IPS-15b (cell line): ENCODE results near the gene TNRC6B.

Experiments
- H3K27me3 ChIP-seq: one replicate; pipeline ENCODE4 v1.6.1; 2013; ENCODE audit warnings: low read length; ENCODE audit not compliant: control insufficient read depth, insufficient read depth
- H3K36me3 ChIP-seq: one replicate; pipeline ENCODE4 v1.6.1; 2013; ENCODE audit warnings: low read length; ENCODE audit not compliant: control insufficient read depth, insufficient read depth
- H3K4me1 ChIP-seq: one replicate; pipeline ENCODE4 v1.6.1; 2013; ENCODE audit warnings: mild to moderate bottlenecking, low read length; ENCODE audit not compliant: control insufficient read depth, insufficient read depth
- H3K4me3 ChIP-seq: one replicate; pipeline ENCODE4 v1.5.1; 2013; ENCODE audit warnings: low read depth, low read length
- H3K9ac ChIP-seq: one replicate; pipeline ENCODE4 v1.6.1; 2013; ENCODE audit warnings: low read depth, mild to moderate bottlenecking, low read length
- H3K9me3 ChIP-seq: one replicate; pipeline ENCODE4 v1.6.1; 2013; ENCODE audit warnings: mild to moderate bottlenecking, low read length; ENCODE audit not compliant: control insufficient read depth, insufficient read depth

Gene TNRC6B

DNA sequence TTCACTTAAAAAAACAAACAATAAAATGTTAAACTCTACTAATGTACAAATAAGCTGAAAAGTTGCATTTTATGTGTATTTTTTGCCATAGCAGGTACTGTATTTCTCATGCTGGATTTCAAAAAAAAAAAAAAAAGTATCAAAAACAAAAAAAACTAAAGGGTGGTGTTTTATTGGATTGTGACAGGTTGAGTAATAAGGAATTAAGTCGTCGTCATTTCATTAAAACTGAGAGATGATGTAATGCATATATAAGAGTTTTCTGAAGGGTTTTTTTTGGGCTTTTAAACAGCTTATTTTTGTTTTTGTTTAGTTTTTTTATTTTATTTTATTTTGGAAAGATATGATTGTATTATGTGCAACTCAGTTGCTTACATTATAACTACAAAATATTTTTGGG is 157.6 kb downstream of the TNRC6B start:
- Histone ChIP-seq H3K4me1 (peaks cover 29% of the 10 kb centered on the region), H3K4me3 (no peak overlapping the region), H3K9ac (no peak overlapping the region), H3K36me3 (no peaks in the 10 kb centered on the region), H3K27me3 (no peaks in the 10 kb centered on the region), H3K9me3 (no peaks in the 10 kb centered on the region)

DNA sequence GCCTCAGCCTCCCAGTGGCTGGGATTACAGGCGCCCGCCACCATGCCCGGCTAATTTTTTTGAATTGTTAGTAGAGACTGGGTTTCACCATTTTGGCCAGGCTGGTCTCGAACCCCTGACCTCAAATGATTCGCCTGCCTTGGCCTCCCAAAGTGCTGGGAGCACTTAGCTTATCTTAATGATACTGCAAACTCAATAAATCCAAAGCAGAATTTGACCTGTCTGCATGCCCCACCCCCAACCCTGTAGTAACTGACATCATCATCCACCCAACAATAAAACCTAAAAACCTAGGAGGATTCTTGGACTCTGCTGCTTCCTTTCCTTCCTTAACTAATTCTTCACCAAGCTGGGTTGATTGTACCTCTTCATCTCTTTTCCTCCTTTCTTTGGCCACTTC is 162.3 kb downstream of the TNRC6B start:
- Histone ChIP-seq H3K4me1 (no peaks in the 10 kb centered on the region), H3K27me3 (no peaks in the 10 kb centered on the region), H3K4me3 (no peak overlapping the region), H3K9me3 (no peaks in the 10 kb centered on the region), H3K36me3 (no peaks in the 10 kb centered on the region), H3K9ac (no peak overlapping the region)

DNA sequence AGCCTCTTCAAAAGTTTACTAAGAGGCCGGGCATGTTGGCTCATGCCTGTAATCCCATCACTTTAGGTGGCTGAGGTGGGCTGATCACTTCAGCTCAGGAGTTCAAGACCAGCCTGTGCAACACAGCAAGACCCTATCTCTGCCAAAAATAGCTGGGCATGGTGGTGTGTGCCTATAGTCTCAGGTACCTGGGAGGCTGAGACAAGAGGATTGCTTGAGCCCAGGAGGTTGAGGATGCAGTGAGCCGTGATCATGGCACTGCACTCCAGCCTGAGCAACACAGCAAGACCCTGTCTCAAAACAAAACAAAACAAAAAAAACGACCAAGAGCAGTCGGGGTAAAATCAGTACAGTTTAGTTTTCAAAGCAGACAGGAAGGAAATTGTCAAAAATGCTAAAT is 163.9 kb downstream of the TNRC6B start:
- no peaks in the 10 kb centered on the region for H3K9me3 ChIP-seq
- H3K4me3 ChIP-seq = no peak overlapping the region
- no peaks in the 10 kb centered on the region for H3K4me1 ChIP-seq

DNA sequence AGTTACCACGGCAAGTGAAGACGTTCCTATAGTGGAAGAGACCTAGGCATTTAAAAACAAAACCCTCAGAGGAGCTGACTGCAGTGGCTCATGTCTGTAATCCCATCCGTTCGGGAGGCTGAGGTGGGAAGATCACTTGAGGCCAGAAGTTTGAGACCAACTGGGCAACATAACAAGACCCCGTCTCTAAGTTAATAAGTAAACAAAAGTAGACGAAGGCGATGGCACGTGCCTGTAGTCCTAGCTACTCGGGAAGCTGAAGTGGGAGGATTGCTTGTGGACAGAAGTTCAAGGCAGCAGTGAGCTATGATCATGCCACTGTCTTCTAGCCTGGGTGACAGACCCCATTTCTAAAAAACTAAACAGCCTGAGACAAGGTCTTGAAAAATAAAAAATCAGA is 164.8 kb downstream of the TNRC6B start:
- H3K4me1 ChIP-seq = peaks cover under 1% of the 10 kb centered on the region
- no peaks in the 10 kb centered on the region for H3K9me3 ChIP-seq
- no peak overlapping the region for H3K9ac ChIP-seq
- H3K36me3 ChIP-seq = no peaks in the 10 kb centered on the region
- H3K4me3 ChIP-seq = no peak overlapping the region
- H3K27me3 ChIP-seq = no peaks in the 10 kb centered on the region

More for the DNA sequence above, 163.9 kb downstream of the TNRC6B start:
- no peak overlapping the region for H3K9ac ChIP-seq
- H3K27me3 ChIP-seq = no peaks in the 10 kb centered on the region
- H3K36me3 ChIP-seq = no peaks in the 10 kb centered on the region

DNA sequence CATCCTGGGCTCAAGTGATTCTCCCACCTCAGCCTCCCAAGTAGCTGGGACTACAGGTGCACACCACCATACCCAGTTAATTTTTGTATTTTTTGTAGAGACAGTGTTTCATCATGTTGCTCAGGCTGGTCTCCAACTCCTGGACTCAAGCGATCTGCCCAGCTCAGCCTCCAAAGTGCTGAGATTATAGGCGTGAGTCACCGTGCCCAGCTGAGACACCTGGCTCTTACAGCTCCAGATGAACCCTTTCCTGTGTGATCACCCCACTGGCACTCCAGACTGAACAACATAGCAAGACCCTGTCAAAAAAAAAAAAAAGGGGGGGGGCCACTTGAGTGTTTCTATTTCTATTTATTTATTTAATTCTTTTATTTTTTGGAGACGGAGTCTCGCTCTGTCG is 167.5 kb downstream of the TNRC6B start:
- H3K4me3 ChIP-seq = peak overlapping the region; percentile 96
- peaks cover 5% of the 10 kb centered on the region for H3K4me1 ChIP-seq
- no peaks in the 10 kb centered on the region for H3K27me3 ChIP-seq
- no peak overlapping the region for H3K9ac ChIP-seq
- peaks cover 13% of the 10 kb centered on the region for H3K36me3 ChIP-seq
- H3K9me3 ChIP-seq = no peaks in the 10 kb centered on the region

DNA sequence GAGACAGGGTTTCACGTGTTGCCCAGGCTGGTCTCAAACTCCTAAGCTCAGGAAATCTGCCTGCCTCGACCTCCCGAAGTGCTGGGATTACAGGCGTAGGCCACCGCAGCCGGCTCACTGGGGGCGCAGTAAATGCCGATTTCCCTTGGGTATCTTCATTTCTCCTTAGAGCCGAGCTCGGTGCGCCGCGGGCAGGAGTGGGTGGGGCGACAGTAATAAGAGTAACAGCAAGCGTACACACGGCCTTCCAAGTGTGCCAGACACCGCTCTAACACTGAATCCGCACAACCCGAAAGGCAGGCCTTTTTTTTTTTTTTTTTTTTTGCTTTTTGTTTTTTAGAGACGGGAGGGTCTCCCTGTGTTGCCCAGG is 168.1 kb downstream of the TNRC6B start:
- Histone ChIP-seq H3K4me3 (peak overlapping the region; percentile 96), H3K4me1 (peaks cover 5% of the 10 kb centered on the region), H3K36me3 (peaks cover 19% of the 10 kb centered on the region), H3K9me3 (no peaks in the 10 kb centered on the region), H3K27me3 (no peaks in the 10 kb centered on the region), H3K9ac (peak overlapping the region; percentile 88)

DNA sequence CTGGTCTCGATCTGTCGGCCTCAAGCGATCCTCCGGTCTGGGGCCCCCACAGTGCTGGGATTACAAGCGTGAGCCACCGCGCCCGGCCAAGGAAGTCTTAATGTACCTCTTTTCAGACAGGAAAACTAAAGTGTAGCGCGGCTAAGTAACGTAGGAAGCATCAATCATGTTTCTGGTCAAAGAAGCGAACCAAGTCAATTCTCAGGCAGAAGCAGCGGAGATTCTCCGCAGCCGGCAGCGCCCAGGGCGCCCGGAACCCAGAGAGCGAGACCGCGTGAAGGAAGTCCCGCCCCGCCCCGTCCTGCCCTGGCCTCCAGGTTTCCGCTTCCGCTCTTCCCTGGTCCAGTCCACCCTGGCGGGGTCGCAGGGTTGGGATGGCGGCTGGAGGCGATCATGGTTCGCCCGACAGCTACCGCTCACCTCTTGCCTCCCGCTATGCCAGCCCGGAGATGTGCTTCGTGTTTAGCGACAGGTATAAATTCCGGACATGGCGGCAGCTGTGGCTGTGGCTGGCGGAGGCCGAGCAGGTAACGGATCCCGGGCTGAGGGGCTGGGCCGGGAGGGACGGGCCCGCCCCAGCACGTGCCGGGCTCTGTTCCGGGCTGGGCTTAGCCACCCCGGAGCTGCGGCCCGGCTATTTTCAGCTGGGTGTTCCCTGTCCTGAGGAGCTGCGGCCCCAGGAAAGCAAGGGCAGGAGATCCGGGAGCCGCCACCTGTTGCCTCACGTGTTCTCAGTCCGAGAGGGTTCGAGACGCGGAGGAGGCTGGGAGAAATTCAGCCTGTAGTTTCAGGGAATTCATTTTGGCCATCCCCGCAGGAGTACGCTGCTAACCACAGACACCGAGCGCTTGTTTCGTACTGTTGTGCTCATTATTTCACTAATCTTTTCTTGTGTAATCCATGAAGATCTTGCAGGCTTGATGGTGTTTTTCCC is 168.7 kb downstream of the TNRC6B start, which contains the start of gene ADSL:
Gene ADSL, plus strand, starts transcription at position 316 of the 934 bp plus-strand sequence. Its CDS starts 59 bp downstream, at position 375.
- peak within 1 kb of the TSS; percentile 96 for H3K4me3 ChIP-seq
- peak within 1 kb of the TSS; percentile 88 for H3K9ac ChIP-seq
- H3K9me3 ChIP-seq = no peaks in the 10 kb centered on the region
- peaks cover 5% of the 10 kb centered on the region for H3K4me1 ChIP-seq
- H3K36me3 ChIP-seq = peaks cover 21% of the 10 kb centered on the region
- no peaks in the 10 kb centered on the region for H3K27me3 ChIP-seq

DNA sequence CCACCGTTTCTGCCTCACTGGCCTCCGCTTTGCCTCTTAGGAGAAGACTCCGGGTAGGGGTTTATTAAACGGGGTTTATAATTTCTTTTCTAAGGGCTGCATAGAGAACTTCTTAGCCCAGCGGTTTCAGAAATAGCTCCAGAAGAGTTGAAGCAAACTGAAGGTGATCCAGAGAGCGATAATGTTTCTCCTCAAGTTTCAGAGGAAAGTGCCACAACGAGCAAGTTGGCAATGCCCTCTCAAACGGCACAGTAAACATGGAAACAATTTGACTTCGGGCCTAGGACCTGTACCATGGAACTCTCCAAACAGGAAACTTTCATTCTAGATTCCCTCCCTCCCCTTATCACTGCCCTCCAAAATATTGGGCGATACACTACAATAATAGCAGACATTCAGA is 169.6 kb downstream of the TNRC6B start:
- Histone ChIP-seq H3K9me3 (no peaks in the 10 kb centered on the region), H3K4me3 (peak overlapping the region; percentile 96), H3K4me1 (peaks cover 5% of the 10 kb centered on the region), H3K36me3 (peaks cover 27% of the 10 kb centered on the region), H3K27me3 (no peaks in the 10 kb centered on the region), H3K9ac (peak overlapping the region; percentile 71)

DNA sequence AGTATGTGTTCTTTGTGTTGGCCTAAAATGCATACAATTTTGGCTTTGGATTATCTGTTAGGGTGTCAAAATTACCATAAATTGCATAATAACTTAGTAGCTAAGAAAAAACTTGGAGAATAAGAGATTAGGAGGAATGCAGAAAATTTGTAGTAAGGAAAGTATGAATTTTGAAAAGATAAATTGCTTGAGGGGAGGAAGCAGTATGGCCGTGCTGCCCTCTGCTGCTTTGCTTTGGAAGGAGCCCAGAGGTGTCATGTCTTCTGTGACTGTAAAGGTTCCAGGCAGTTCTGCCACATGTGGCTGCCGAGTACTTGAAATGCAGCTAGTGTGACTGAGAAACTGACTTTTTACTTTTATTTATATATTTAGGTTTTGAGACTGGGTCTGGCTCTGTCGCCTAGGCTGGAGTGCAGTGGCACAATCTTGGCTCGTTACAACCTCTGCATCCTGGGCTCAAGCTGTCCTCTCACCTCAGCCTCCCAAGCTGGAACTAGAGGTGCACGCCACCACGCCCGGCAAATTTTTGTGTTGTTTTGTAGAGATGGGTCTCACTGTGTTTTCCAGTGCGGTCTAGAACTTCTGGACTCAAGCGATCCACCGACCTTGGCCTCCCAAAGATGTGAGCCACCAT is 170.4 kb downstream of the TNRC6B start:
- H3K4me3 ChIP-seq = peak overlapping the region; percentile 96
- no peaks in the 10 kb centered on the region for H3K27me3 ChIP-seq
- peaks cover 5% of the 10 kb centered on the region for H3K4me1 ChIP-seq
- no peak overlapping the region for H3K9ac ChIP-seq
- peaks cover 29% of the 10 kb centered on the region for H3K36me3 ChIP-seq
- no peaks in the 10 kb centered on the region for H3K9me3 ChIP-seq

DNA sequence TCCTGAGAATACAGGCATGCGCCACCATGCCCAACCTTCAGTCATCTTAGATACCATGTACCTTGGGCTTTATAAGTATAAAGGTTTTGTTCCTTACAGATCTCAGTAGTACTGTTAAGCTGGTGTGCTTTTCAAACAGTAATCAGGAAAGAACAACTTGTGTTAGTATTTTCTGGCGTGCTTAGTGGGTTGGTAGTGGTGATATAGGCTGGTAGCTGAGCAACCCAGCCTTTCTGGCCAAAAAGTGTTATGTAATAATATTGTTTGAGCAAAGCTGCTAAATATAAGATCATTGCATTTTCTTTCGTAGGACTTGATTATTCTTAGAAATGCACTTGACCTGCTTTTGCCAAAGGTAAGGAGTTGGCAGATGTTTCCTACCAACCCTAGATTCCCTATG is 175.0 kb downstream of the TNRC6B start:
- Histone ChIP-seq H3K4me3 (no peak overlapping the region), H3K9me3 (no peaks in the 10 kb centered on the region), H3K9ac (no peak overlapping the region), H3K4me1 (peaks cover 2% of the 10 kb centered on the region), H3K36me3 (peaks cover 55% of the 10 kb centered on the region), H3K27me3 (no peaks in the 10 kb centered on the region)

DNA sequence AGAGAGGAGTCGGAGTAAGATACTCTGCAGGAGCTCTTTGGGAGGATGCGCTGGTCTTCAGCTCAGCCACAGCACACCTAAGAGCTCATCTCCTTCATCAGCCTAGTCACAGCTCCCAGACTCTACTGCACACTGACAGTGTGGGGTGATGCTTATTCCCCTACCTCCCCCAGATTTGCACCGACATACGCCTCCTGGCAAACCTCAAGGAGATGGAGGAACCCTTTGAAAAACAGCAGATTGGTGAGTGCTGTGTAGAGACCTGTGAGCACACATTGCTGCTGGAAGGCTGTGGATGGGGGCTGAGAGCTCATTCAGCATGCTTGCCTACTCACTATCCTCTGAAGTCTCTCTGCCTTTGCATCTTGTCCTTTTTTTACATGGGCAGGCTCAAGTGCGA is 183.4 kb downstream of the TNRC6B start:
- Histone ChIP-seq H3K9me3 (no peaks in the 10 kb centered on the region), H3K9ac (no peak overlapping the region), H3K4me3 (no peak overlapping the region), H3K27me3 (no peaks in the 10 kb centered on the region), H3K36me3 (peaks cover 69% of the 10 kb centered on the region), H3K4me1 (no peaks in the 10 kb centered on the region)

DNA sequence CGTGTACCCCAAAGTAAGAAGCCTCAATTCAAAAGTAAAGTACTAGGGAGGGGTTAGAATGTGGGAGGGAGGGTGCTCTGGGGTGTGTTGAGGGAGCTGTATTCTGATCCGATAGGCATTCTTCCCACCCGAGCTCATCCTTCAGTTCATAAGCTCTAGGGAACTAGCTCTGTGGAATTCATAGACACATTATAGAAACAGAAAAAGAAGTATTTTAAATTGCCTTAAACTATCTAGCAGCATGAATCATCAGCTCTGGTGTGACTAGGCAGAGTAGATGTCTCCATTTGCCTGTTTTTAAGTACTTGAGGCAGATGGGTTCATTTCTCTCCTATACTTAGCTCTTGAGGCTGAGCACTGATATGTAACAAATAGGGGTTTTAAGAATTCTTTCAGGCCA is 185.3 kb downstream of the TNRC6B start:
- H3K9ac ChIP-seq = no peak overlapping the region
- peaks cover 72% of the 10 kb centered on the region for H3K36me3 ChIP-seq
- H3K4me1 ChIP-seq = no peaks in the 10 kb centered on the region
- no peak overlapping the region for H3K4me3 ChIP-seq
- no peaks in the 10 kb centered on the region for H3K27me3 ChIP-seq
- H3K9me3 ChIP-seq = no peaks in the 10 kb centered on the region
